H9 (cell line): ENCODE results near the gene ANKRD35. TPM values are rescaled to one million over a fixed set of nuclear protein-coding genes. Genes with fewer than 3 reads are reported as not detected.

Experiments used
- DNase-seq: peaks from one replicate; pipeline ENCODE4 v3.0.0-alpha.2; 2017
- H2AFZ ChIP-seq: one replicate; pipeline ENCODE4 v1.6.1; 2013; ENCODE audit warnings: mild to moderate bottlenecking, low read length, control low read depth, moderate library complexity
- H2AK5ac ChIP-seq: 2 replicates; pipeline ENCODE4 v1.6.1; 2013; ENCODE audit warnings: low read length, control low read depth, mixed read lengths; ENCODE audit not compliant: insufficient read length
- H2BK120ac ChIP-seq: one replicate; pipeline ENCODE4 v1.6.1; 2013; ENCODE audit warnings: low read depth, mild to moderate bottlenecking, low read length, control low read depth, inconsistent platforms; ENCODE audit not compliant: poor library complexity, severe bottlenecking
- H2BK12ac ChIP-seq: 2 replicates; pipeline ENCODE4 v1.6.1; 2013; ENCODE audit warnings: low read length, control low read depth, mixed read lengths, low read depth; ENCODE audit not compliant: insufficient read length
- H2BK15ac ChIP-seq: 2 replicates; pipeline ENCODE4 v1.6.1; 2013; ENCODE audit warnings: low read depth, low read length, control low read depth
- H2BK20ac ChIP-seq: one replicate; pipeline ENCODE4 v1.6.1; 2013; ENCODE audit warnings: low read depth, mild to moderate bottlenecking, low read length, control low read depth, inconsistent platforms; ENCODE audit not compliant: poor library complexity, severe bottlenecking
- H2BK5ac ChIP-seq: 2 replicates; pipeline ENCODE4 v1.6.1; 2013; ENCODE audit warnings: low read length, control low read depth, mixed read lengths; ENCODE audit not compliant: insufficient read length
- H3K14ac ChIP-seq: 2 replicates; pipeline ENCODE4 v1.6.1; 2013; ENCODE audit warnings: low read length, control low read depth; ENCODE audit not compliant: insufficient read depth
- H3K18ac ChIP-seq: 2 replicates; pipeline ENCODE4 v1.6.1; 2013; ENCODE audit warnings: low read depth, mild to moderate bottlenecking, mixed read lengths, low read length, control low read depth; ENCODE audit not compliant: insufficient read length
- H3K23ac ChIP-seq: 2 replicates; pipeline ENCODE4 v1.6.1; 2013; ENCODE audit warnings: low read length, control low read depth, mixed read lengths, low read depth; ENCODE audit not compliant: insufficient read length
- H3K23me2 ChIP-seq: 2 replicates; pipeline ENCODE4 v1.6.1; 2013; ENCODE audit warnings: low read depth, mild to moderate bottlenecking, mixed read lengths, low read length, control low read depth; ENCODE audit not compliant: insufficient read length, poor library complexity, severe bottlenecking
- H3K27ac ChIP-seq: 2 replicates; pipeline ENCODE4 v1.5.1; 2013; ENCODE audit warnings: low read length, control low read depth, mixed read lengths, low read depth; ENCODE audit not compliant: insufficient read length
- H3K27me3 ChIP-seq: 2 replicates; pipeline ENCODE4 v1.6.1; 2013; ENCODE audit warnings: low read length, control low read depth, inconsistent platforms; ENCODE audit not compliant: insufficient read depth
- H3K4ac ChIP-seq: 2 replicates; pipeline ENCODE4 v1.6.1; 2013; ENCODE audit warnings: low read depth, mild to moderate bottlenecking, control low read depth, inconsistent platforms, low read length, moderate library complexity
- H3K4me1 ChIP-seq: 2 replicates; pipeline ENCODE4 v1.6.1; 2013; ENCODE audit warnings: low read length, control low read depth, inconsistent platforms; ENCODE audit not compliant: insufficient read depth
- H3K4me2 ChIP-seq: 2 replicates; pipeline ENCODE4 v1.6.1; 2013; ENCODE audit warnings: low read length, control low read depth, mixed read lengths; ENCODE audit not compliant: insufficient read length, insufficient read depth
- H3K56ac ChIP-seq: 2 replicates; pipeline ENCODE4 v1.6.1; 2013; ENCODE audit warnings: low read depth, mild to moderate bottlenecking, mixed read lengths, low read length, control low read depth; ENCODE audit not compliant: insufficient read length
- H3K79me1 ChIP-seq: 2 replicates; pipeline ENCODE4 v1.6.1; 2013; ENCODE audit warnings: low read depth, mild to moderate bottlenecking, moderate library complexity, low read length, control low read depth, inconsistent platforms; ENCODE audit not compliant: insufficient read depth, poor library complexity, severe bottlenecking
- H3K79me2 ChIP-seq: 2 replicates; pipeline ENCODE4 v1.6.1; 2013; ENCODE audit warnings: low read length, control low read depth, inconsistent platforms; ENCODE audit not compliant: insufficient read depth
- H3K9ac ChIP-seq: 2 replicates; pipeline ENCODE4 v1.6.1; 2013; ENCODE audit warnings: low read length, control low read depth, mixed read lengths; ENCODE audit not compliant: insufficient read length; ENCODE audit errors: extremely low read depth
- H3K9me3 ChIP-seq: one replicate; pipeline ENCODE4 v1.6.1; 2013; ENCODE audit warnings: low read depth, low read length, inconsistent platforms; ENCODE audit not compliant: control insufficient read depth
- H3T11ph ChIP-seq: one replicate; pipeline ENCODE4 v1.6.1; 2013; ENCODE audit warnings: mild to moderate bottlenecking, low read length, control low read depth, inconsistent platforms
- H4K20me1 ChIP-seq: one replicate; pipeline ENCODE4 v1.6.1; 2013; ENCODE audit not compliant: control insufficient read depth, insufficient read length, insufficient read depth
- H4K5ac ChIP-seq: 2 replicates; pipeline ENCODE4 v1.6.1; 2013; ENCODE audit warnings: low read depth, mild to moderate bottlenecking, mixed read lengths, low read length, control low read depth; ENCODE audit not compliant: insufficient read length
- H4K8ac ChIP-seq: replicated peaks from 2 replicates; pipeline ENCODE4 v1.6.1; 2013; ENCODE audit warnings: low read length, control low read depth, mixed read lengths, low read depth; ENCODE audit not compliant: insufficient read length
- H4K91ac ChIP-seq: 2 replicates; pipeline ENCODE4 v1.6.1; 2013; ENCODE audit warnings: low read depth, mild to moderate bottlenecking, moderate library complexity, mixed read lengths, low read length, control low read depth; ENCODE audit not compliant: insufficient read length
- H3K27ac Mint-ChIP-seq, 3 experiments: 2 replicates in 2 of 3; 3 replicates in 1 of 3; pipeline ENCODE4 v1.8.0; 2020 to 2021; ENCODE audit warnings: mixed read lengths in 3 of 3, mild to moderate bottlenecking in 1 of 3, moderate library complexity in 1 of 3
- H3K27me3 Mint-ChIP-seq: 2 replicates; pipeline ENCODE4 v1.8.0; 2021; ENCODE audit warnings: low read depth, mild to moderate bottlenecking, moderate library complexity, mixed read lengths
- H3K36me3 Mint-ChIP-seq, 3 experiments: 2 replicates in 2 of 3; 3 replicates in 1 of 3; pipeline ENCODE4 v1.8.0; 2020 to 2021; ENCODE audit warnings: low read depth in 3 of 3, mixed read lengths in 3 of 3; ENCODE audit not compliant: insufficient read depth in 1 of 3
- H3K4me1 Mint-ChIP-seq, 2 experiments: 2 replicates each; pipeline ENCODE4 v1.8.0; 2020; ENCODE audit warnings: mixed read lengths in 2 of 2
- H3K4me3 Mint-ChIP-seq, 2 experiments: 2 replicates in 1 of 2; 3 replicates in 1 of 2; pipeline ENCODE4 v1.8.0; 2020 to 2021; ENCODE audit warnings: mild to moderate bottlenecking in 2 of 2, mixed read lengths in 2 of 2, moderate library complexity in 1 of 2
- H3K9me3 Mint-ChIP-seq, 2 experiments: 2 replicates in 1 of 2; 3 replicates in 1 of 2; pipeline ENCODE4 v1.8.0; 2020; ENCODE audit warnings: mild to moderate bottlenecking in 2 of 2, mixed read lengths in 2 of 2, moderate library complexity in 1 of 2
- CTCF ChIP-seq: fragments of 200-600 bp; sonication (generic); conservative IDR thresholded peaks from 3 replicates; pipeline ENCODE4 v1.8.0; 2021; ENCODE audit warnings: antibody characterized with exemption, mild to moderate bottlenecking
- WGBS: extraction: QIAGEN DNeasy Blood & Tissue Kit; methylation state at CpG from one replicate; pipeline ENCODE4 v1.1.7; 2013; ENCODE audit warnings: missing lambda C conversion rate, low lambda C conversion rate, mixed read lengths; ENCODE audit not compliant: insufficient read length; ENCODE audit errors: extremely low coverage; 5-methylcytosine and 5-hydroxymethylcytosine counted together
- total RNA-seq: library from RNA; stranded (reverse); gene quantifications from 2 replicates; pipeline ENCODE4 v1.2.1, GENCODE V29; 2021

The ANKRD35 gene
- total RNA-seq, 1 experiment from 2014 or later = 0.28 TPM

DNA sequence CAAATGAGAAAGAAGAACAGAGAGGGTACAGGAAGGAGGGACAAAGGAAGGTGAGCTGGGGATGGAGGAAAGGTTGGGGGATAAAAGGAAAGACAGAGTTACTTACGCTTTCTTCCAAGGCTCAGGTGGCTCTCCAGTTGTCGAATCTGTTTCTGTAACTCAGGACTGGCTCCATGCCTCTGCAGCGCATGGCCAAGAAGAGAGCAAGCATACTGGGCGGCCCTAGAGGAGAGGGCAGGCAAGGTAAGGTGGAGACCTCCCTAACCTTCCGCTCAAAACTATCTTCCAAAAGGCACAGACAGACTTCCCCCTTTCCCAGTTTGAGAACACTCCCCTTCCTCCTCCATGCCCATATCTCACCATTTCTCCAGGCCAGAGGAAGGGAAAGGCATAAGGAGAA, 31.9 kb upstream of the ANKRD35 start:
- no peak for DNase-seq
- no peak overlapping the region for H3K27ac Mint-ChIP-seq
- H2BK15ac ChIP-seq = no peak overlapping the region
- no peaks in the 10 kb centered on the region for H3K9me3 ChIP-seq
- H3K9me3 Mint-ChIP-seq = no peaks in the 10 kb centered on the region
- no peak overlapping the region for H2BK12ac ChIP-seq
- no peak overlapping the region for H4K91ac ChIP-seq
- no peak overlapping the region for H2AK5ac ChIP-seq
- H3K27ac ChIP-seq = no peak overlapping the region
- H4K5ac ChIP-seq = no peak overlapping the region
- H3K27me3 ChIP-seq = no peaks in the 10 kb centered on the region
- H2BK20ac ChIP-seq = no peak overlapping the region
- no peak overlapping the region for H2BK120ac ChIP-seq
- H3K36me3 Mint-ChIP-seq = peaks cover 0 to 5% (median 5%) of the 10 kb centered on the region in 3 experiments; a peak in 4 of 7 replicates
- no peaks in the 10 kb centered on the region for H3K4me1 ChIP-seq
- H3K4ac ChIP-seq = no peak overlapping the region
- H3T11ph ChIP-seq = no peak overlapping the region
- no peaks in the 10 kb centered on the region for H3K79me1 ChIP-seq
- no peak overlapping the region for H2BK5ac ChIP-seq
- no peaks in the 10 kb centered on the region for H3K79me2 ChIP-seq
- H4K20me1 ChIP-seq = no peaks in the 10 kb centered on the region
- no peak overlapping the region for H3K18ac ChIP-seq
- no peaks in the 10 kb centered on the region for H3K27me3 Mint-ChIP-seq
- WGBS = no CpG with 5 or more reads among the region's 5 CpGs
- H3K9ac ChIP-seq = no peak overlapping the region
- H3K4me1 Mint-ChIP-seq = peaks cover 16 to 17% of the 10 kb centered on the region in 2 experiments
- no peak overlapping the region for H3K56ac ChIP-seq
- no peak overlapping the region for H3K14ac ChIP-seq
- peak overlapping the region; percentile 88 to 94 for H3K4me3 Mint-ChIP-seq
- H2AFZ ChIP-seq = no peak overlapping the region
- H4K8ac ChIP-seq = no peak overlapping the region
- peak overlapping the region; percentile 96 for H3K4me2 ChIP-seq
- no peak for TF ChIP-seq CTCF
- H3K23me2 ChIP-seq = peaks cover 10% of the 10 kb centered on the region
- H3K23ac ChIP-seq = no peak overlapping the region
